ENCODE results near the gene AFAP1L1. TPM values are rescaled to one million over a fixed set of nuclear protein-coding genes. Genes with fewer than 3 reads are reported as not detected.

AFAP1L1 gene
- total RNA-seq, 1 donor from 2014 or later = 8.3 TPM

DNA sequence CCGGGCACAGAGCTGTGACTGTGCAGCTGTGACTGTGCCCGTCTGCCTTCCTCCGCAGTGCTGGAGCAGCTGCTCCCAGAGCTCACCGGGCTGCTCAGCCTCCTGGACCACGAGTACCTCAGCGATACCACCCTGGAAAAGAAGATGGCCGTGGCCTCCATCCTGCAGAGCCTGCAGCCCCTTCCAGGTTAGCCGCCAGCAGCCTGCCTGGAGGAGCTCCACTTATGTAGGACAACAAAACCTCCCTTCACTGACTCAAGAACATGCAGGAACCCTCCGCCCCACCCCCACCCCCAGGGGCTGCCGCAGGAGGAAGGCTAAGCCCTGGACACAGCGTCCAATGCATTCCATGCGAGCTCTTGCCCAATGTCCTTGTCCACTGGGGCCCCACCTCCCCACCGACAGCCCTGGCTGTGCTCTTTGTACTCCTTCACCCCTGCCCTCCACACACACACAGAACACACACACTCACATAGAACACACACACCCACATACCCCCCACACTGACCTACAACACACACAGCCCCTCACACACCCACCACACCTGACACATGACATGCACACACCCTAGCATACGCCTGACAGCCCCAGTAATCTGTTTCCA, 27.9 kb downstream of the AFAP1L1 start:
- TF ChIP-seq CTCF (IDR thresholded peaks at IDR 0.05; ENCODE audit: insufficient read depth, low read depth, low read length) = no peak
- TF ChIP-seq EZH2 (IDR thresholded peaks at IDR 0.05; ENCODE audit: insufficient read depth, low read length) = no peak
- no peaks in the 10 kb centered on the region for H4K20me1 ChIP-seq (ENCODE audit: insufficient read depth, low read length)
- no peaks in the 10 kb centered on the region for H3K4me1 ChIP-seq (ENCODE audit: insufficient read depth, low read length)
- Mint-ChIP-seq H3K9me3 (ENCODE audit: unreplicated experiment) (no peaks in the 10 kb centered on the region), H3K27ac (ENCODE audit: unreplicated experiment) (no peak overlapping the region), H3K36me3 (ENCODE audit: low read depth, unreplicated experiment) (peaks cover 3% of the 10 kb centered on the region), H3K27me3 (ENCODE audit: low read depth, unreplicated experiment) (no peaks in the 10 kb centered on the region), H3K4me3 (ENCODE audit: unreplicated experiment) (no peak overlapping the region), H3K4me1 (ENCODE audit: low read depth, unreplicated experiment) (peaks cover 19% of the 10 kb centered on the region)
- H3K9ac ChIP-seq (ENCODE audit: low read length) = no peak overlapping the region
- H3K4me2 ChIP-seq (ENCODE audit: low read length) = no peak overlapping the region
- no peaks in the 10 kb centered on the region for H3K79me2 ChIP-seq (ENCODE audit: insufficient read depth, low read length)
- no peaks in the 10 kb centered on the region for H3K9me3 ChIP-seq (ENCODE audit: insufficient read depth, low read depth, low read length)
- H3K36me3 ChIP-seq (ENCODE audit: insufficient read depth, low read length) = no peaks in the 10 kb centered on the region
- no peak for DNase-seq (ENCODE audit: low read depth)
- no peak for FAIRE-seq
- H3K27me3 ChIP-seq (ENCODE audit: insufficient read depth, low read length) = no peaks in the 10 kb centered on the region
- no peak overlapping the region for H3K4me3 ChIP-seq (ENCODE audit: insufficient read depth, low read depth, low read length)
- H3K27ac ChIP-seq (ENCODE audit: low read depth, low read length) = no peak overlapping the region
- no peak overlapping the region for H2AFZ ChIP-seq (ENCODE audit: low read depth, low read length)

DNA sequence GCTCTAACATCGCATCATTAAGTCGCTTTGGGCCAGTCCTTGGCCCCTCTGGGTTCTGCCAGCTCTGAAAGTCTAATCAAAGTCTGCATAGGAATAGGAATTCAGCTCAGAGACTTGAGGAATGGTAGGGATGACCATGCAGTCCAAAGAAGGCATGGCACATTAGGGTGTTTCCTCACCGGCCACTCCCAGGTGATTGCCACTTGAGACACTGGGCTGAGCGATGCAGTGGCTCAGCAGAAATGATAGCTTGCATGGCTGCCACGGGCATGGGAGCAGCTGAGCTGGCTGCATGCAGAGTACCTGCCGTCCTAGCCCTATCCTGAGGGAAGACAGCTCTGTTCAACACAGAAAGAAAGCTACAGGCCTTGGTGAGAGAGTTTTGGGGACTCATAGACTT, 28.8 kb downstream of the AFAP1L1 start:
- DNase-seq (ENCODE audit: low read depth) = no peak
- Mint-ChIP-seq H3K4me3 (ENCODE audit: unreplicated experiment) (no peak overlapping the region), H3K9me3 (ENCODE audit: unreplicated experiment) (no peaks in the 10 kb centered on the region), H3K27me3 (ENCODE audit: low read depth, unreplicated experiment) (peaks cover 2% of the 10 kb centered on the region), H3K27ac (ENCODE audit: unreplicated experiment) (no peak overlapping the region), H3K36me3 (ENCODE audit: low read depth, unreplicated experiment) (peaks cover 3% of the 10 kb centered on the region), H3K4me1 (ENCODE audit: low read depth, unreplicated experiment) (peaks cover 19% of the 10 kb centered on the region)
- Histone ChIP-seq H3K27me3 (ENCODE audit: insufficient read depth, low read length) (no peaks in the 10 kb centered on the region), H3K79me2 (ENCODE audit: insufficient read depth, low read length) (no peaks in the 10 kb centered on the region), H3K4me1 (ENCODE audit: insufficient read depth, low read length) (no peaks in the 10 kb centered on the region), H2AFZ (ENCODE audit: low read depth, low read length) (no peak overlapping the region), H3K27ac (ENCODE audit: low read depth, low read length) (no peak overlapping the region), H3K4me2 (ENCODE audit: low read length) (no peak overlapping the region), H3K4me3 (ENCODE audit: insufficient read depth, low read depth, low read length) (no peak overlapping the region), H3K9ac (ENCODE audit: low read length) (no peak overlapping the region), H3K36me3 (ENCODE audit: insufficient read depth, low read length) (no peaks in the 10 kb centered on the region), H3K9me3 (ENCODE audit: insufficient read depth, low read depth, low read length) (no peaks in the 10 kb centered on the region), H4K20me1 (ENCODE audit: insufficient read depth, low read length) (no peaks in the 10 kb centered on the region)
- TF ChIP-seq EZH2 (IDR thresholded peaks at IDR 0.05; ENCODE audit: insufficient read depth, low read length) = no peak
- no peak for TF ChIP-seq CTCF (IDR thresholded peaks at IDR 0.05; ENCODE audit: insufficient read depth, low read depth, low read length)
- FAIRE-seq = no peak

DNA sequence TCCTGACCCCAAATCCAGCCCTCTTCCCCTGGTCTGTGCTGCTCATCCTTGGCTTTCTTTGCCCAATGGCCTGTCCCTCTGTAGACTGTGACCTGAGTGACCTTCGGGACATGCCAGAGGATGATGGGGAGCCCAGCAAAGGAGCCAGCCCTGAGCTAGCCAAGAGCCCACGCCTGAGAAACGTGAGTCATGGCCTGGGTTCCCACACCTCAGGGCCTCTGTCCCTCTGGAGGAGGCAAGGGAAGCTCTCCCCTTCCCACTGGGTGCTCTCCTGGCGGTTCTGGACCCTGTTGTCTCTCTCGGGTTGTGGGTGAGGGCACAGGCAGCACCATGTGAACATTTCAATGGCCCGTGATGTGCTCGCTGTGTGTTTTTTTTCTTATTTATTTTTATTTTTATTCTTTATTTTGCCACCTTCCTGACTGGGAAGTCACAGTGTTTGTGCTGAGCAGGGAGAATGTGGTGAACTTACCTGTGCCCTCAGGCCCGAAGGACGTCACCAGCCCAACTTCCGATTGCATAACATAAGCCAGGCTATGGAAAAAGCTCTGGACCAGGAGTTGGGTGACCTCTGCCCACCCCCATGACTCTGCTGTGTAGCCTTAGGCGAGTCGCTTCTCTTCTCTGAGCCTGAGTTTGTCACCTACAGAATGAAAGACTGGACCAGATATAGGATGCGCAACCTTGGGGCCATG, 29.5 kb downstream of the AFAP1L1 start:
- FAIRE-seq (no peak), DNase-seq (ENCODE audit: low read depth) (no peak)
- no peaks in the 10 kb centered on the region for H3K4me1 ChIP-seq (ENCODE audit: insufficient read depth, low read length)
- peaks cover 3% of the 10 kb centered on the region for H3K36me3 Mint-ChIP-seq (ENCODE audit: low read depth, unreplicated experiment)
- peaks cover 19% of the 10 kb centered on the region for H3K4me1 Mint-ChIP-seq (ENCODE audit: low read depth, unreplicated experiment)
- no peak overlapping the region for H3K9ac ChIP-seq (ENCODE audit: low read length)
- no peak overlapping the region for H3K4me2 ChIP-seq (ENCODE audit: low read length)
- no peaks in the 10 kb centered on the region for H3K9me3 Mint-ChIP-seq (ENCODE audit: unreplicated experiment)
- H3K36me3 ChIP-seq (ENCODE audit: insufficient read depth, low read length) = no peaks in the 10 kb centered on the region
- H3K27me3 ChIP-seq (ENCODE audit: insufficient read depth, low read length) = no peaks in the 10 kb centered on the region
- H3K9me3 ChIP-seq (ENCODE audit: insufficient read depth, low read depth, low read length) = no peaks in the 10 kb centered on the region
- no peak for TF ChIP-seq EZH2 (IDR thresholded peaks at IDR 0.05; ENCODE audit: insufficient read depth, low read length)
- no peak for TF ChIP-seq CTCF (IDR thresholded peaks at IDR 0.05; ENCODE audit: insufficient read depth, low read depth, low read length)
- no peaks in the 10 kb centered on the region for H4K20me1 ChIP-seq (ENCODE audit: insufficient read depth, low read length)
- no peak overlapping the region for H3K4me3 ChIP-seq (ENCODE audit: insufficient read depth, low read depth, low read length)
- no peaks in the 10 kb centered on the region for H3K79me2 ChIP-seq (ENCODE audit: insufficient read depth, low read length)
- H3K27ac Mint-ChIP-seq (ENCODE audit: unreplicated experiment) = no peak overlapping the region
- H3K27me3 Mint-ChIP-seq (ENCODE audit: low read depth, unreplicated experiment) = peaks cover 2% of the 10 kb centered on the region
- no peak overlapping the region for H3K4me3 Mint-ChIP-seq (ENCODE audit: unreplicated experiment)
- H3K27ac ChIP-seq (ENCODE audit: low read depth, low read length) = no peak overlapping the region
- no peak overlapping the region for H2AFZ ChIP-seq (ENCODE audit: low read depth, low read length)
